ENCODE measurements around the gene MTCL1. TPM values are rescaled to one million over a fixed set of nuclear protein-coding genes. Genes with fewer than 3 reads are reported as not detected.

The MTCL1 gene
- polyA plus RNA-seq, 1 donor = 24.0 TPM

DNA sequence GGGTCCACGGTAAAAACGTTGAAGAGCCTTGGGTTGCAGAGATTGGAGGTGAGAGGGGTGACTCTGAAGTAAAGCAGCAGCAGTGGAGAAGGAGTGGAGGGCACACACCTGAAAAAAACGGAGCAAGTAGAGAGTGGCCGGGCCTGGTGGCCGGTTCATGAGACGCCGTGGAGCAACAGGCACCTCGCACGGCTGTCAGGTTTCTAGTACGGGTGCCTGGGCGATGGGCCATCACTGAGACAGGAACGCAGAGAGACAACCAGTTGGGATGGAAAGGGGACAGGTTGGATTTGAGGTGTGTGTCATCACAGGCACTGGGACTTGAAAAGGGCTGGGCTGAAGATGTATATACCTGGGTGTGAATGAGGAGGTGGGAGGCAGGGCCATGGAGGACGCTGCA is 104.2 kb downstream of the MTCL1 start:
- H3K9me3 ChIP-seq (ENCODE audit: control insufficient read depth, low read depth, low read length) = no peaks in the 10 kb centered on the region
- peaks cover 9% of the 10 kb centered on the region for H3K36me3 ChIP-seq (ENCODE audit: control insufficient read depth, insufficient read depth, low read length)
- WGBS (ENCODE audit: insufficient coverage, low lambda C conversion rate) = 100% methylated on average over 7 of the region's 13 CpGs
- H3K27ac ChIP-seq (ENCODE audit: low read length) = no peak overlapping the region
- no peaks in the 10 kb centered on the region for H3K4me1 ChIP-seq (ENCODE audit: control insufficient read depth, insufficient read depth, low read length)
- H3K27me3 ChIP-seq (ENCODE audit: control insufficient read depth, insufficient read depth, low read length) = no peaks in the 10 kb centered on the region
- no peak overlapping the region for H3K4me3 ChIP-seq (ENCODE audit: low read length)
- no peak for DNase-seq

DNA sequence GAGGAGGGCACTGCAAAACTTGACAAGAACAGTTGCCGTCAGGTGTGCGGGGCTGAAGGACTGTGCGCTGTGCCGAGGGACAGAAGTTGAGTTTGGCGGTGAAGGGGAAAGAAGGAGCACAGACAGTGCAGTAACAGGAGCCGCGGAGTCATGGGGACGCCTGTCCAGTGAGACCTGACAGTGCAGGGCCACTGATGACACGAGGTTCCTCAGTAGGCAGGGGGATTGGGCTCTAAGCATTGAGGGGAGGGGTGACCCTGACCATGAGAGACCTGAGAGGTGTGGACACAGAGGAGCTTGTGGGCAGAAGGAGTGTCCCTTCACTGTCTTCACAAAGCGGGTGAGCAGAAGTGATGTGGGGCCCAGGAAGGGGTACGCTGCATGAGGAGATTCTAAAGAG is 104.8 kb downstream of the MTCL1 start:
- H3K36me3 ChIP-seq (ENCODE audit: control insufficient read depth, insufficient read depth, low read length) = peaks cover 9% of the 10 kb centered on the region
- 100% methylated on average over 5 of the region's 11 CpGs for WGBS (ENCODE audit: insufficient coverage, low lambda C conversion rate)

DNA sequence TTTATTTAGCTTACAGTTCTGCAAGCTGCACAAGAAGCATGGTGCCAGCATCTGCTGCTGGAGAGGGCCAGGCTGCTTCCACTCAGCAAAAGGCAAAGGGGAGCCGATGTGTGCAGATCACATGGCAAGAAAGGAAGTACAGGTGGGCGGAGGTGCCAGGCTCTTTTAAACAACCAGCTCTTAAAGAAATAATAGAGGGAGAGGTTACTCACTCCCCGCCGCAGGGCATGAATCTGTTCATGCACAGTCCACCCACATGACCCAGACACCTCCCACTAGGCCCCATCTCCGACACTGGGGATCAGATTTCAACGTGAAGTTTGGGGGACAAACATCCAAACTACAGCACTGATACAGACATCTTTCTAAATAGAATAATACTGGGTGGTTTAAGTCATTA is 105.8 kb downstream of the MTCL1 start:
- no CpG with 5 or more reads among the region's 6 CpGs for WGBS (ENCODE audit: insufficient coverage, low lambda C conversion rate)
- Histone ChIP-seq H3K27me3 (ENCODE audit: control insufficient read depth, insufficient read depth, low read length) (no peaks in the 10 kb centered on the region), H3K4me3 (ENCODE audit: low read length) (no peak overlapping the region), H3K4me1 (ENCODE audit: control insufficient read depth, insufficient read depth, low read length) (no peaks in the 10 kb centered on the region), H3K9me3 (ENCODE audit: control insufficient read depth, low read depth, low read length) (no peaks in the 10 kb centered on the region), H3K36me3 (ENCODE audit: control insufficient read depth, insufficient read depth, low read length) (peaks cover 9% of the 10 kb centered on the region), H3K27ac (ENCODE audit: low read length) (no peak overlapping the region)
- DNase-seq = no peak

More for the DNA sequence above, 104.8 kb downstream of the MTCL1 start:
- Histone ChIP-seq H3K4me1 (ENCODE audit: control insufficient read depth, insufficient read depth, low read length) (no peaks in the 10 kb centered on the region), H3K9me3 (ENCODE audit: control insufficient read depth, low read depth, low read length) (no peaks in the 10 kb centered on the region), H3K4me3 (ENCODE audit: low read length) (no peak overlapping the region), H3K27ac (ENCODE audit: low read length) (no peak overlapping the region), H3K27me3 (ENCODE audit: control insufficient read depth, insufficient read depth, low read length) (no peaks in the 10 kb centered on the region)
- no peak for DNase-seq

DNA sequence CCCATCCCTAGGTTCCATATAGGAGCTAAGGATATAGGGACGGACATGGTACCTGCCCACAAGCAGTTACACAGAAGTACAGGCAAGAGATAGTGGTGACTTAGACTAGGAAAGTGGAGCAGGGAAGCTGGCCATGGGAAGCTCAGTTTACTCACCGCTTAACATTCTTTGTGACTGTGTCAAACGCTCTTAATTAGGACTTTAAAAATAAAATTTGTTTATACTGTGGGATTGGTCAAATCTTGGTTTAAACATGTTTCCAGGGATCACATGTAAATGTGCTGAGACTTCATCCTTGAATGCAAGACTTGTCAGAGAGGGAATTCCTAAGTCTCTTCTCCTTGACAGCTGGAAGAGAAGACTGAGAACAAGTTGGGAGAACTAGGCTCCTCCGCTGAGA is 107.3 kb downstream of the MTCL1 start:
- Histone ChIP-seq H3K9me3 (ENCODE audit: control insufficient read depth, low read depth, low read length) (no peaks in the 10 kb centered on the region), H3K4me1 (ENCODE audit: control insufficient read depth, insufficient read depth, low read length) (no peaks in the 10 kb centered on the region), H3K4me3 (ENCODE audit: low read length) (no peak overlapping the region), H3K27me3 (ENCODE audit: control insufficient read depth, insufficient read depth, low read length) (no peaks in the 10 kb centered on the region), H3K27ac (ENCODE audit: low read length) (no peak overlapping the region), H3K36me3 (ENCODE audit: control insufficient read depth, insufficient read depth, low read length) (peaks cover 5% of the 10 kb centered on the region)
- WGBS (ENCODE audit: insufficient coverage, low lambda C conversion rate) = no CpG with 5 or more reads among the region's 4 CpGs
- DNase-seq = no peak

DNA sequence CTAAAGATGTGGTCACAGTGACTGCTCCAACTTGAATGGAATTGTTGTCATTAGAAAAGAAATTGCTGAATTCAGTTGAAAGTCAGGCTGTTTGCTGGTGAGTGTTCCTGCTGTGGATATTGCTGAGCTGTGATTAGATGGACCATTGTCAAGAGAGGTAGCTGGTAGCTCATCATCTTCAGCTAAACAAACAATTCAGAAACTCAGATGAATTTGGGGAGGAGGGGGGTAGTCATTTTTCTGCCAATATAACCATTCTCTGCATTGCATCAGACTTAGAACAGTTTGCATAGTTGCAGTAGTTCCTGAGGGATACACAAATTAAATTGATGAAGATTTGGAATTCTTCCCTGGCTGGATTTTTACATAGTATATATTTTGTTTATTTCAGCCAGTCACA is 108.3 kb downstream of the MTCL1 start:
- Histone ChIP-seq H3K4me3 (ENCODE audit: low read length) (no peak overlapping the region), H3K4me1 (ENCODE audit: control insufficient read depth, insufficient read depth, low read length) (no peaks in the 10 kb centered on the region), H3K36me3 (ENCODE audit: control insufficient read depth, insufficient read depth, low read length) (peaks cover 5% of the 10 kb centered on the region), H3K9me3 (ENCODE audit: control insufficient read depth, low read depth, low read length) (no peaks in the 10 kb centered on the region), H3K27ac (ENCODE audit: low read length) (no peak overlapping the region), H3K27me3 (ENCODE audit: control insufficient read depth, insufficient read depth, low read length) (no peaks in the 10 kb centered on the region)
- DNase-seq = no peak

DNA sequence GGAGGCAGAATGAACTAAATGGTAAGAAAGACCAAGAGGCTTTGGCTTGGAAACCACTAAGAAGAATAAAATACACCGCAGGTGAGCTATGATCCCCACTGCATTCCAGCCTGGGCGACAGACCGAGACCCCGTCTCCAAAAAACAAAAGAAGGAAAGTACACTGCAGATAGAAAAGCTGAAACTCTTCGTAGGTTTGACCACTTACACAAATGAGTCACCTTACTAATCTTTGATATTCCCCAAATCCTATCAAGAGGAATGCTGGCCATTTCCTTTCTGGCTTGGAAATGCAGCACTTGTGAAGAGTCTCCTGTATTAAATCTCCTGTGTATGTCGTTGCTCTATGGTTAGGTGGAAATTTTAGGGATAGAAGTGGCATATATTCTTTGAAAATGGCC is 108.8 kb downstream of the MTCL1 start:
- WGBS (ENCODE audit: insufficient coverage, low lambda C conversion rate) = 92% methylated on average over 2 of the region's 6 CpGs
- Histone ChIP-seq H3K27me3 (ENCODE audit: control insufficient read depth, insufficient read depth, low read length) (no peaks in the 10 kb centered on the region), H3K4me1 (ENCODE audit: control insufficient read depth, insufficient read depth, low read length) (no peaks in the 10 kb centered on the region), H3K9me3 (ENCODE audit: control insufficient read depth, low read depth, low read length) (no peaks in the 10 kb centered on the region), H3K4me3 (ENCODE audit: low read length) (no peak overlapping the region), H3K36me3 (ENCODE audit: control insufficient read depth, insufficient read depth, low read length) (peaks cover 6% of the 10 kb centered on the region), H3K27ac (ENCODE audit: low read length) (no peak overlapping the region)
- DNase-seq = no peak

DNA sequence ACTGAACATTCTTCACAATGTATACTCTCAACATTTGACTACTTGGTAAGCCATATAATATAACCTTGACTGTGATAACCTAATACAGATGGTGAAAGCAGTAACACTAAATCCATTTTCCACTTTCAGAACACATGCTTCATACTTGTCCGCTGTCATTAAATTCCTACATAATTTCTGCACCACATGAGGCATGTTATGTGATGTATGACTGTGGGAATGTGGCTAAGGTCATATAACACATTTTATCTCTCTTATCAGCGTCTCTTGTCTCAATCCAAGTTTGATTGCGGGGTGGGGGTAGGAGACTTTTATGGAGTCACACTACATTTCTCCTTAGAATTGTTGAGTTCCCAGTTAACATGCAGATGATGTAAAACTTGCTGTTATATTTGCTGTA is 110.9 kb downstream of the MTCL1 start:
- Histone ChIP-seq H3K27me3 (ENCODE audit: control insufficient read depth, insufficient read depth, low read length) (no peaks in the 10 kb centered on the region), H3K4me1 (ENCODE audit: control insufficient read depth, insufficient read depth, low read length) (no peaks in the 10 kb centered on the region), H3K4me3 (ENCODE audit: low read length) (no peak overlapping the region), H3K9me3 (ENCODE audit: control insufficient read depth, low read depth, low read length) (no peaks in the 10 kb centered on the region), H3K36me3 (ENCODE audit: control insufficient read depth, insufficient read depth, low read length) (peaks cover 8% of the 10 kb centered on the region), H3K27ac (ENCODE audit: low read length) (no peak overlapping the region)
- no peak for DNase-seq
- 0% methylated on average over 1 of the region's 3 CpGs for WGBS (ENCODE audit: insufficient coverage, low lambda C conversion rate)

DNA sequence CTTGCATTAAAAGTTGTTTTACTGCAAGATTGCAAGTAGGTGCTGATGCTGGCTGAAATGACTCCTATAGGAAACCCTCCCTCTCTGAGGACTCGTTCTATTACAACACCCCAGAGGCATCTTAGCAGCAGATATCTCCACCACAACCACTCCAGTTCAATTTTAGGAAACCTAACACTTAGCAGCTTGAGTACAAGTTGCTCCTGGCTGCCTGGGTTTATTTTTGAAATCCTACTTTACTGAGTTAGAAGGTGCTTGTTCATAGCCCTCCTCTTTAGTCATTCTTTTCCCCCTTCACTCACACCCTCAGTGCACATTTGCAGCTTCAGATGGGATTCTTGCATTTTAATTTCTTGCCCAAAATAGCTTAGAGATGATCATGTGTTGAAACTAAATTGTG is 111.5 kb downstream of the MTCL1 start:
- Histone ChIP-seq H3K27ac (ENCODE audit: low read length) (no peak overlapping the region), H3K4me3 (ENCODE audit: low read length) (no peak overlapping the region), H3K4me1 (ENCODE audit: control insufficient read depth, insufficient read depth, low read length) (no peaks in the 10 kb centered on the region), H3K27me3 (ENCODE audit: control insufficient read depth, insufficient read depth, low read length) (no peaks in the 10 kb centered on the region), H3K36me3 (ENCODE audit: control insufficient read depth, insufficient read depth, low read length) (peaks cover 8% of the 10 kb centered on the region), H3K9me3 (ENCODE audit: control insufficient read depth, low read depth, low read length) (no peaks in the 10 kb centered on the region)
- WGBS (ENCODE audit: insufficient coverage, low lambda C conversion rate) = no CpG with 5 or more reads among the region's 1 CpG
- DNase-seq = no peak

DNA sequence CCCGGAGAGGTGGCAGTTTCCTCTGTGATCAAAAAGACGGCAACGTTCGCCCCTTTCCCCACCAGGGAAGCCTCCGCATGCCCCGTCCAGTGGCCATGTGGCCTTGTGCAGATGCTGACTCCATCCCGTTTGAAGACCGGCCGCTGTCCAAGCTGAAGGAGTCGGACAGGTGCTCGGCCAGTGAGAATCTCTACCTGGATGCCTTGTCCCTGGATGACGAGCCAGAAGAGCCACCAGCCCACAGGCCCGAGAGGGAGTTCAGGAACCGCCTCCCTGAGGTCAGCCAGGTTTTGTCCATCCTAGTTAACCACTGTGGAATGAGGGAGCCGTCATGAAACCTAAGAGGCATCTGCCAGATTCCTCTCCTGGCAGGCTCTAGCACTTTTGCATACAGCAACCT is 113.6 kb downstream of the MTCL1 start:
- no CpG with 5 or more reads among the region's 15 CpGs for WGBS (ENCODE audit: insufficient coverage, low lambda C conversion rate)
- H3K4me1 ChIP-seq (ENCODE audit: control insufficient read depth, insufficient read depth, low read length) = no peaks in the 10 kb centered on the region
- H3K36me3 ChIP-seq (ENCODE audit: control insufficient read depth, insufficient read depth, low read length) = peaks cover 8% of the 10 kb centered on the region
- no peak for DNase-seq
- no peak overlapping the region for H3K27ac ChIP-seq (ENCODE audit: low read length)
- no peaks in the 10 kb centered on the region for H3K9me3 ChIP-seq (ENCODE audit: control insufficient read depth, low read depth, low read length)
- no peaks in the 10 kb centered on the region for H3K27me3 ChIP-seq (ENCODE audit: control insufficient read depth, insufficient read depth, low read length)
- no peak overlapping the region for H3K4me3 ChIP-seq (ENCODE audit: low read length)

DNA sequence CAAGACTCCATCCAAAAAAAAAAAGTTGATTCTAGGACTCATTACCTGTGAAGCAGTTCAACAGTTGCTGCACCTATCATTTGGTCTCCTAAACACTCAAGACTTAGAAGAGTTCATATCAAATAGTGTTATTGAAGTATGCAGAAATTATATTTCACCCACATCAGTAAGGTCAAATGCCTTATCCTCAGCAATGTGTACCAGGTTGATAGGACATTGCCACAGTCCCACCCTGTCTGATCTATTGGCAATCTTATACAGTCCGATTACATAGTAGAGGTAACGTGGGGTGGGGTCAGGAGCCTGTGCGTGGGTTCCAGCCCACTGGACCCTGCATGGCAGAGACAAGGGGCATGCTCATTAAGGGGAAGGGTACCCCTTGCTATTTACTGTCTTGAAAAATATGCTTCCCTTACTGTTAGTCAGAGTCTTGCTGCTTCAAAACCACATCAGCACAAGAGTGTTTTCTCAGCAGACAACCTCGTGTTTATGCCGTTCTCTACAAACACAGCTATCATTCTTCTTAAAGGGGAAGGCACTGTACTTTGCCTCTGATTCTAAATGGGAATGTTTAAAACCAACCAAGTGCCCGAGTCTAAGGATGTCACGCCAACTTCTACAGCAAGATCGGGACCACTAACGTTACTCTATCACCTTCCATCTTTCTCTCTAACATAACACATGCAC is 115.2 kb downstream of the MTCL1 start:
- Histone ChIP-seq H3K27me3 (ENCODE audit: control insufficient read depth, insufficient read depth, low read length) (no peaks in the 10 kb centered on the region), H3K4me1 (ENCODE audit: control insufficient read depth, insufficient read depth, low read length) (no peaks in the 10 kb centered on the region), H3K36me3 (ENCODE audit: control insufficient read depth, insufficient read depth, low read length) (peaks cover 20% of the 10 kb centered on the region), H3K4me3 (ENCODE audit: low read length) (no peak overlapping the region), H3K27ac (ENCODE audit: low read length) (no peak overlapping the region), H3K9me3 (ENCODE audit: control insufficient read depth, low read depth, low read length) (no peaks in the 10 kb centered on the region)
- 83% methylated on average over 1 of the region's 9 CpGs for WGBS (ENCODE audit: insufficient coverage, low lambda C conversion rate)
- DNase-seq = no peak

DNA sequence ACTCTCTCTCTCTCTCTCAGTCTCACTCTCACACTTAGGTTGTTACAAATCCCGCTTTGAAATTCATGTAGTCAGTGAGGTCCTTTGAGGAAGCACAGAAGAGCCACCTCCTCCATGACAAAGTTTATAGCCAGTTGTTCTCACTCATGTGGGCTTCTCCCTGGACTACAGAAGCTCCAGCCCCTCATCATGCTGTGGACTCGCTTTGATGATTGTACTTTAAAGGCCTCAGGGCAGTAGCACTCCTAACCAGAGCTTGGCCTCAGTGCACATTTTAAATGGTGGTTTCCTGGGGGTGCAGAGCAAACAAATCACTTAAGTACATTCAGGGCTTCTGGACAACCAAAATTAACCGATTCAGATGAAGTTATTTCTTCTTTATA is 115.7 kb downstream of the MTCL1 start:
- no peaks in the 10 kb centered on the region for H3K27me3 ChIP-seq (ENCODE audit: control insufficient read depth, insufficient read depth, low read length)

More for the DNA sequence above, 115.7 kb downstream of the MTCL1 start:
- no peak overlapping the region for H3K27ac ChIP-seq (ENCODE audit: low read length)
- H3K4me3 ChIP-seq (ENCODE audit: low read length) = no peak overlapping the region
- H3K9me3 ChIP-seq (ENCODE audit: control insufficient read depth, low read depth, low read length) = no peaks in the 10 kb centered on the region
- no peaks in the 10 kb centered on the region for H3K4me1 ChIP-seq (ENCODE audit: control insufficient read depth, insufficient read depth, low read length)
- WGBS (ENCODE audit: insufficient coverage, low lambda C conversion rate) = 83% methylated on average over 1 of the region's 3 CpGs
- H3K36me3 ChIP-seq (ENCODE audit: control insufficient read depth, insufficient read depth, low read length) = peaks cover 22% of the 10 kb centered on the region
- DNase-seq = no peak

Data from large intestine (tissue), 3 donors.